Measurements from ENCODE around the gene SULF2. TPM values are rescaled to one million over a fixed set of nuclear protein-coding genes. Genes with fewer than 3 reads are reported as not detected.

The SULF2 gene
- total and polyA plus RNA-seq, 2 donors (not counting 1 experiment from before 2014, with no cell fraction given), result 1.2 to 1.7 TPM

DNA sequence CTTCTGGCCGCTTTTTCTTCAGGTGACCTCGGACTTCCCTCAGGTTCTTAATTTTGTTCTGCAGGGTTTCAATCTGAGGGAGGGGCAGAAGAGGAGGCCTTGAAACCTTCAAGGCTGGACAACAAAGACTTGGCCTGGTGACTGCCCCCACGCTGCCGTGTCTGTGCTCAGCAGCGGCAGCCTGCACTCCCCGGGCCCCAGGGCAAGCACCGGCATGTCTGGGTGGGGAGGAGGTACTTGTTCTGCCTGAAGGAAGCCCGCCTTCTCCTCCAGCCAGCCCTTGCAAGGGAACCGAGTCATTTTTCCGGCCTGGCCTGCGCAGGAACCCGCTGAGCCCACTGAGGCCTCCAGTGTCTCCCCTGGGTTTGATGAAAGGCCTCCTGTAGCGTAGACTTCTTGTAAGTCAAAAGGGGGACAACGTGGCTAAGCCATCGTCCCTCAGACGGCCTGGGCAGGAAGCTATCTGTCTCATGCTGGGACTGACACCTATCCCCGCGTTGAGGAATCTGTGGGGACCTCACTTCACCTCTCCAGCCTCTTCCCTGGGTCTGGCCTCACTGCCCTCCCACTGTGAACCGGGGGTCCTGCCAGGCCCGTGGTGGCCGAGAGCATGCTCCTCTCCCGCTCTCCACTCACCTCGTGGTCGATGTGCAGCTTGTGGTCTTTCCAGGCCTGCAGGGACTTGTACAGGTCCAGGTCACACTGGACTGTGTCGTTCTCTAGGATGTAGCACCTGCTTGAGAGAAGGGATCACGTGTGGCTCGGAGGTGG is 119.9 kb downstream of the SULF2 start:
- H3K4me1 ChIP-seq (ENCODE audit: control insufficient read depth in 2 of 2, insufficient read depth in 2 of 2, low read length in 2 of 2), result peaks cover 0 to 7% of the 10 kb centered on the region in 2 donors
- H3K27me3 Mint-ChIP-seq, result no peaks in the 10 kb centered on the region
- no peak overlapping the region for H2AFZ ChIP-seq (ENCODE audit: insufficient read depth, low read depth, low read length, poor library complexity, severe bottlenecking)
- H3K27ac ChIP-seq (ENCODE audit: low read length in 2 of 2), result no peak overlapping the region
- ATAC-seq (ENCODE audit: low read depth), result no peak
- no peaks in the 10 kb centered on the region for H3K27me3 ChIP-seq (replicated peaks in 1 of 4; ENCODE audit: control extremely low read depth in 1 of 4, control insufficient read depth in 3 of 4, insufficient read depth in 4 of 4, low read length in 3 of 4)
- peaks cover 7% of the 10 kb centered on the region for H3K4me1 Mint-ChIP-seq
- H3K4me2 ChIP-seq (replicated peaks; ENCODE audit: low read depth, low read length, poor library complexity, severe bottlenecking), result no peak overlapping the region
- no peak overlapping the region for H3K4me3 ChIP-seq (ENCODE audit: control extremely low read depth in 1 of 5, extremely low read depth in 1 of 5, insufficient read depth in 1 of 5, low read depth in 2 of 5, low read length in 4 of 5)
- TF ChIP-seq, protein P1, sequence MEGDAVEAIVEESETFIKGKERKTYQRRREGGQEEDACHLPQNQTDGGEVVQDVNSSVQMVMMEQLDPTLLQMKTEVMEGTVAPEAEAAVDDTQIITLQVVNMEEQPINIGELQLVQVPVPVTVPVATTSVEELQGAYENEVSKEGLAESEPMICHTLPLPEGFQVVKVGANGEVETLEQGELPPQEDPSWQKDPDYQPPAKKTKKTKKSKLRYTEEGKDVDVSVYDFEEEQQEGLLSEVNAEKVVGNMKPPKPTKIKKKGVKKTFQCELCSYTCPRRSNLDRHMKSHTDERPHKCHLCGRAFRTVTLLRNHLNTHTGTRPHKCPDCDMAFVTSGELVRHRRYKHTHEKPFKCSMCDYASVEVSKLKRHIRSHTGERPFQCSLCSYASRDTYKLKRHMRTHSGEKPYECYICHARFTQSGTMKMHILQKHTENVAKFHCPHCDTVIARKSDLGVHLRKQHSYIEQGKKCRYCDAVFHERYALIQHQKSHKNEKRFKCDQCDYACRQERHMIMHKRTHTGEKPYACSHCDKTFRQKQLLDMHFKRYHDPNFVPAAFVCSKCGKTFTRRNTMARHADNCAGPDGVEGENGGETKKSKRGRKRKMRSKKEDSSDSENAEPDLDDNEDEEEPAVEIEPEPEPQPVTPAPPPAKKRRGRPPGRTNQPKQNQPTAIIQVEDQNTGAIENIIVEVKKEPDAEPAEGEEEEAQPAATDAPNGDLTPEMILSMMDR (IDR thresholded peaks at IDR 0.05), result no peak
- H3K9ac ChIP-seq (ENCODE audit: low read length), result no peak overlapping the region
- peaks cover 18% of the 10 kb centered on the region for H4K20me1 ChIP-seq (ENCODE audit: control insufficient read depth, insufficient read depth, low read length, poor library complexity, severe bottlenecking)
- peaks cover 0 to 20% of the 10 kb centered on the region in 2 experiments for H3K36me3 ChIP-seq (replicated peaks in 1 of 2; ENCODE audit: control extremely low read depth in 1 of 2, control insufficient read depth in 1 of 2, extremely low read depth in 1 of 2, insufficient read depth in 2 of 2, low read length in 1 of 2)
- DNase-seq, result no peak
- WGBS (ENCODE audit: insufficient coverage), result 95% methylated on average over 25 of the region's 27 CpGs
- intact Hi-C loops (cut with micrococcal nuclease), result no loop called here
- no peaks in the 10 kb centered on the region for H3K79me2 ChIP-seq (ENCODE audit: control insufficient read depth, insufficient read depth, low read length)
- H3K9me3 Mint-ChIP-seq (ENCODE audit: insufficient read depth), result no peaks in the 10 kb centered on the region
- H3K27ac Mint-ChIP-seq, result no peak overlapping the region
- H3K9me3 ChIP-seq (ENCODE audit: control extremely low read depth in 1 of 3, control insufficient read depth in 2 of 3, insufficient read depth in 1 of 3, low read length in 2 of 3), result no peaks in the 10 kb centered on the region
- no peak overlapping the region for H3K4me3 Mint-ChIP-seq
- CTCF ChIA-PET, result interaction anchor here (0.6 to 7.6 kb wide), 2 partner anchors 12 to 957 kb away, joined by 3 to 103 read pairs; no protein-coding TSS in a partner anchor
- POLR2A ChIA-PET, result no interaction called here

DNA sequence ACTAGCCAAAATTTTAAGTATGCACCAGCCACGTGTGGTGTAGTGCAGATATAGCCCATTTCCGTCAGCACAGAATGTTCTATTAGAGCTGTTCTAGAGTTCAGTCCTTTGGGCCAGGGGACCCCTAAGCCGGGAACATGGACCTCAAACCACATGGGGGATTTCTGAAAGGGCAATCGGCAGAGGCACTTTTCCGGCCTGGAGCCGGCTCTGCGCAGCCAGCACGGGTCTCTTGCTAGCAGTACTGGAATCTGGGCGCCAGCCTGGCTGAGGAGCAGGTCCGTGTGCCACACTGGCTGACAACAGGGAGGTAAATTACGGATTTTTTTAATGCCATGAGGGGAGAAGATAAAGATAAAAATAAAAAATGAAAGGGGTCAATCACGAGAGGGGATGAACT is 120.5 kb downstream of the SULF2 start:
- ATAC-seq (ENCODE audit: low read depth), result no peak
- Mint-ChIP-seq H3K27ac (no peak overlapping the region), H3K4me3 (no peak overlapping the region), H3K9me3 (ENCODE audit: insufficient read depth) (no peaks in the 10 kb centered on the region), H3K4me1 (peaks cover 7% of the 10 kb centered on the region), H3K27me3 (no peaks in the 10 kb centered on the region)
- Histone ChIP-seq H3K27ac (ENCODE audit: low read length in 2 of 2) (no peak overlapping the region), H3K4me1 (ENCODE audit: control insufficient read depth in 2 of 2, insufficient read depth in 2 of 2, low read length in 2 of 2) (peaks cover 0 to 7% of the 10 kb centered on the region in 2 donors), H3K4me2 (replicated peaks; ENCODE audit: low read depth, low read length, poor library complexity, severe bottlenecking) (no peak overlapping the region), H3K36me3 (replicated peaks in 1 of 2; ENCODE audit: control extremely low read depth in 1 of 2, control insufficient read depth in 1 of 2, extremely low read depth in 1 of 2, insufficient read depth in 2 of 2, low read length in 1 of 2) (peaks cover 0 to 25% of the 10 kb centered on the region in 2 experiments), H3K27me3 (replicated peaks in 1 of 4; ENCODE audit: control extremely low read depth in 1 of 4, control insufficient read depth in 3 of 4, insufficient read depth in 4 of 4, low read length in 3 of 4) (no peaks in the 10 kb centered on the region), H3K79me2 (ENCODE audit: control insufficient read depth, insufficient read depth, low read length) (no peaks in the 10 kb centered on the region), H4K20me1 (ENCODE audit: control insufficient read depth, insufficient read depth, low read length, poor library complexity, severe bottlenecking) (peaks cover 22% of the 10 kb centered on the region), H3K9me3 (ENCODE audit: control extremely low read depth in 1 of 3, control insufficient read depth in 2 of 3, insufficient read depth in 1 of 3, low read length in 2 of 3) (no peaks in the 10 kb centered on the region), H3K9ac (ENCODE audit: low read length) (no peak overlapping the region), H3K4me3 (ENCODE audit: control extremely low read depth in 1 of 5, extremely low read depth in 1 of 5, insufficient read depth in 1 of 5, low read depth in 2 of 5, low read length in 4 of 5) (no peak overlapping the region), H2AFZ (ENCODE audit: insufficient read depth, low read depth, low read length, poor library complexity, severe bottlenecking) (no peak overlapping the region)
- intact Hi-C loops (cut with micrococcal nuclease), result loop anchor here (5.0 kb wide), 1 partner anchor 467 kb away; no protein-coding TSS in a partner anchor
- WGBS (ENCODE audit: insufficient coverage), result 95% methylated on average over 12 of the region's 12 CpGs
- CTCF ChIA-PET, result interaction anchor here (0.6 to 7.6 kb wide), 12 partner anchors 10 to 1745 kb away, joined by 3 to 103 read pairs (median 4); no protein-coding TSS in a partner anchor
- DNase-seq, result no peak
- POLR2A ChIA-PET, result no interaction called here
- TF ChIP-seq, protein P1 (IDR thresholded peaks at IDR 0.05), result no peak
- no peak for TF ChIP-seq EZH2 (IDR thresholded peaks at IDR 0.05; ENCODE audit: borderline replicate concordance, insufficient read depth, low read depth, low read length, poor library complexity, severe bottlenecking)
